ENCODE data around the gene RC3H2. TPM values are rescaled to one million over a fixed set of nuclear protein-coding genes. Genes with fewer than 3 reads are reported as not detected.
A peak's percentile ranks its signal among the peaks of the same experiment; 100 is the strongest.

The RC3H2 gene
- total RNA-seq, 6 experiments from 2014 or later, result 14.1 to 20.7 (median 19.4) TPM

GRCh38 chr9:122941582-122942234 lies 36.5 kb upstream of the RC3H2 start:
- Histone ChIP-seq H3K27me3 (no peaks in the 10 kb centered on the region), H3K36me3 (peaks cover 0 to 5% (median 0%) of the 10 kb centered on the region in 4 donors), H3K27ac (peak overlapping the region; percentile 58 to 72 (median 70)), H3K4me1 (peaks cover 0 to 17% (median 4%) of the 10 kb centered on the region in 4 donors), H3K9me3 (no peaks in the 10 kb centered on the region), H3K4me3 (peak overlapping the region; percentile 67 to 80 (median 76))
- 4% methylated on average over 17 of the region's 17 CpGs for WGBS (ENCODE audit: insufficient coverage, low coverage, low lambda C conversion rate, missing lambda C conversion rate)
- no peak for TF ChIP-seq POLR2A (IDR thresholded peaks at IDR 0.05)
- TF ChIP-seq CTCF (IDR thresholded peaks at IDR 0.05), result no peak
- intact Hi-C loops (cut with DNase I), result no loop called here
- peak; percentile 21 to 28 (median 26) for ATAC-seq
- DNase-seq, result no peak

GRCh38 chr9:122940749-122941581 lies 35.8 kb upstream of the RC3H2 start, which contains the start of gene RABGAP1:
Gene RABGAP1, plus strand, starts transcription at chr9:122941020. Its CDS starts 16,040 bp downstream, at chr9:122957060.
- Histone ChIP-seq H3K27ac (peak within 1 kb of the TSS; percentile 58 to 72 (median 70)), H3K9me3 (no peaks in the 10 kb centered on the region), H3K27me3 (no peaks in the 10 kb centered on the region), H3K36me3 (peaks cover 0 to 7% (median 0%) of the 10 kb centered on the region in 4 donors), H3K4me3 (peak within 1 kb of the TSS; percentile 67 to 80 (median 76)), H3K4me1 (peaks cover 0 to 17% (median 4%) of the 10 kb centered on the region in 4 donors)
- WGBS (ENCODE audit: insufficient coverage, low coverage, low lambda C conversion rate, missing lambda C conversion rate), result under 1% methylated on average over 19 of the region's 54 CpGs
- ATAC-seq, result peak; percentile 98 to 99 (median 98)
- TF ChIP-seq POLR2A (IDR thresholded peaks at IDR 0.05), result peak; percentile 74
- no peak for TF ChIP-seq CTCF (IDR thresholded peaks at IDR 0.05)
- intact Hi-C loops (cut with DNase I), result no loop called here
- DNase-seq, result peak; percentile 100

- no peaks in the 10 kb centered on the region for H3K9me3 ChIP-seq
- H3K27ac ChIP-seq, result peak overlapping the region in 1 of 3 donors; percentile 41
- H3K4me3 ChIP-seq, result peak overlapping the region in 2 of 3 donors; percentile 76 to 80
- ATAC-seq (no peak), DNase-seq (no peak)
- no peak for TF ChIP-seq CTCF (IDR thresholded peaks at IDR 0.05)
- no peak for TF ChIP-seq POLR2A (IDR thresholded peaks at IDR 0.05)
- H3K27me3 ChIP-seq, result no peaks in the 10 kb centered on the region
- peaks cover 0 to 7% (median 0%) of the 10 kb centered on the region in 4 donors for H3K36me3 ChIP-seq
- intact Hi-C loops (cut with DNase I), result no loop called here
- WGBS (ENCODE audit: insufficient coverage, low coverage, low lambda C conversion rate, missing lambda C conversion rate), result 34% methylated on average over 6 of the region's 6 CpGs
- H3K4me1 ChIP-seq, result peaks cover 0 to 17% (median 4%) of the 10 kb centered on the region in 4 donors
Measured at GRCh38 chr9:122940454-122940748, 35.2 kb upstream of the RC3H2 start.

- Histone ChIP-seq H3K36me3 (peaks cover 0 to 7% (median 0%) of the 10 kb centered on the region in 4 donors), H3K27ac (no peak overlapping the region), H3K27me3 (no peaks in the 10 kb centered on the region), H3K9me3 (no peaks in the 10 kb centered on the region), H3K4me3 (no peak overlapping the region), H3K4me1 (peaks cover 0 to 17% (median 4%) of the 10 kb centered on the region in 4 donors)
- intact Hi-C loops (cut with DNase I), result no loop called here
- ATAC-seq (no peak), DNase-seq (no peak)
- TF ChIP-seq POLR2A (IDR thresholded peaks at IDR 0.05), result no peak
- no peak for TF ChIP-seq CTCF (IDR thresholded peaks at IDR 0.05)
- WGBS (ENCODE audit: insufficient coverage, low coverage, low lambda C conversion rate, missing lambda C conversion rate), result 78% methylated on average over 4 of the region's 4 CpGs
Measured at GRCh38 chr9:122939601-122940000, 34.4 kb upstream of the RC3H2 start.

Measured in right lobe of liver (tissue), 6 donors.